Uterus (tissue), 2 donors: Measurements from ENCODE around the gene TPCN1.

Source experiments
- POLR2A ChIP-seq, 2 donors: fragments of 450-650 bp; IDR thresholded peaks; one replicate each; pipeline ENCODE4 v1.6.1; 2016; ENCODE audit warnings: antibody characterized with exemption in 2 of 2, mild to moderate bottlenecking in 1 of 2, moderate library complexity in 1 of 2
- TF ChIP-seq, protein P1 (sequence below), 4 experiments: fragments of 200-600 bp in 2 of 4; fragments of 450-650 bp in 2 of 4; sonication (generic) in 2 of 4; IDR thresholded peaks; one replicate each; pipeline ENCODE4 v1.5.1; 2016 to 2019; ENCODE audit warnings: antibody characterized with exemption in 4 of 4, mild to moderate bottlenecking in 2 of 4, moderate library complexity in 1 of 4

DNA sequence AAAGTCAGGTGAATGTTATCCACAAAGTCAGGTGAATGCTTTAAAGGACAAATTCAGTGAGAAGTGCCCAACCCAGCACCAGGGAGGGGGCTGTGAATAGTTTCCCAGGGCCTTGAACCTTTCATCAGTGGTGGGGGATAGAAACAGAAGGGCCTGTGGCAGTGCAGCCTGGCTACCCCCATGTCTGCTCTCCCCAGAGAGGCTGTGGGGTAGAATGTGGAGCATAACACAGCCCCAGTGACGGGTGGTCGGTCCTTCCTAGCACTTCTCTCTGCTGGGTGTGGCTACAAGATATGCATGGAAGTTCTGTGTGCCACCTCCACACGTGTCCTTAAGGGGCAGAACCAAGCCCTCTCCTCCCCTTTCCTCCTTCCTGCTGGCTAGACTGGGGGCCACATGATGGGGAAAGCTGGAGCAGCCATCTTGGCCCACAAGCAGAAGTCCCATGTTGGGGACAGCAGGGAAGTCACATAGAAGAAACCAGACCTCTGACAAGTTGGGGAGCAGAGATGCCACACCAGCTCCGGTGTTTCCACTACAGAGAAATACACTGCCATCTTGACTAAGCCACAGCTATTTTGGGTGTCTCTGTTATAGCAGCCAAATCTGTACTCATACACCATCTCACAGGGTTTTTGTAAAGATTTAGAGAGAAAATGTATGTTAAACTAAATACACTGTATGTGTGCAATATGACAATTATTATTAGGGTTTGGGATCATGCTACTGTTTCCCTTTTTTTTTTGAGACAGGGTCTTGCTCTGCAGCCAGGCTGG lies 18.8 kb upstream of the TPCN1 start:
- TF ChIP-seq, protein P1, sequence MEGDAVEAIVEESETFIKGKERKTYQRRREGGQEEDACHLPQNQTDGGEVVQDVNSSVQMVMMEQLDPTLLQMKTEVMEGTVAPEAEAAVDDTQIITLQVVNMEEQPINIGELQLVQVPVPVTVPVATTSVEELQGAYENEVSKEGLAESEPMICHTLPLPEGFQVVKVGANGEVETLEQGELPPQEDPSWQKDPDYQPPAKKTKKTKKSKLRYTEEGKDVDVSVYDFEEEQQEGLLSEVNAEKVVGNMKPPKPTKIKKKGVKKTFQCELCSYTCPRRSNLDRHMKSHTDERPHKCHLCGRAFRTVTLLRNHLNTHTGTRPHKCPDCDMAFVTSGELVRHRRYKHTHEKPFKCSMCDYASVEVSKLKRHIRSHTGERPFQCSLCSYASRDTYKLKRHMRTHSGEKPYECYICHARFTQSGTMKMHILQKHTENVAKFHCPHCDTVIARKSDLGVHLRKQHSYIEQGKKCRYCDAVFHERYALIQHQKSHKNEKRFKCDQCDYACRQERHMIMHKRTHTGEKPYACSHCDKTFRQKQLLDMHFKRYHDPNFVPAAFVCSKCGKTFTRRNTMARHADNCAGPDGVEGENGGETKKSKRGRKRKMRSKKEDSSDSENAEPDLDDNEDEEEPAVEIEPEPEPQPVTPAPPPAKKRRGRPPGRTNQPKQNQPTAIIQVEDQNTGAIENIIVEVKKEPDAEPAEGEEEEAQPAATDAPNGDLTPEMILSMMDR (IDR thresholded peaks at IDR 0.05) = no peak
- no peak for TF ChIP-seq POLR2A (IDR thresholded peaks at IDR 0.05)
